HG02943 (cell line): ENCODE measurements around the gene SMAP2.
A peak's percentile ranks its signal among the peaks of the same experiment; 100 is the strongest.

Source experiments
- ATAC-seq: cut with Tn5 transposase; IDR thresholded peaks from one replicate; pipeline ENCODE4 v1.9.1; 2021; ENCODE audit warnings: mild to moderate bottlenecking, low read depth, moderate library complexity; ENCODE audit not compliant: unreplicated experiment

Gene SMAP2

GRCh38 chr1:40389322-40389803 lies 15.8 kb downstream of the SMAP2 start:
- no peak for ATAC-seq

- ATAC-seq = no peak
These were observed 16.5 kb downstream of the SMAP2 start for GRCh38 chr1:40389871-40390560.

GRCh38 chr1:40390857-40391256 lies 17.3 kb downstream of the SMAP2 start:
- ATAC-seq = no peak

- ATAC-seq = no peak
These were observed 18.2 kb downstream of the SMAP2 start for GRCh38 chr1:40391688-40392145.

GRCh38 chr1:40392221-40392620 lies 18.7 kb downstream of the SMAP2 start:
- no peak for ATAC-seq

- ATAC-seq = no peak
These were observed 19.6 kb downstream of the SMAP2 start for GRCh38 chr1:40393173-40393572.

- no peak for ATAC-seq
These were observed 21.1 kb downstream of the SMAP2 start for GRCh38 chr1:40394491-40395172.

GRCh38 chr1:40395190-40396175 lies 22.0 kb downstream of the SMAP2 start:
- no peak for ATAC-seq

GRCh38 chr1:40396420-40396819 lies 22.9 kb downstream of the SMAP2 start:
- ATAC-seq = no peak

GRCh38 chr1:40397258-40397657 lies 23.7 kb downstream of the SMAP2 start:
- no peak for ATAC-seq

- ATAC-seq = peak; percentile 51
These were observed 26.6 kb downstream of the SMAP2 start for GRCh38 chr1:40399984-40400704.

- ATAC-seq = no peak
These were observed 28.1 kb downstream of the SMAP2 start for GRCh38 chr1:40401473-40402201.

- no peak for ATAC-seq
These were observed 31.3 kb downstream of the SMAP2 start for GRCh38 chr1:40404670-40405462.

GRCh38 chr1:40405812-40406211 lies 32.3 kb downstream of the SMAP2 start:
- ATAC-seq = no peak

- no peak for ATAC-seq
These were observed 33.9 kb downstream of the SMAP2 start for GRCh38 chr1:40407453-40407852.

GRCh38 chr1:40409467-40409866 lies 35.9 kb downstream of the SMAP2 start:
- no peak for ATAC-seq

- no peak for ATAC-seq
These were observed 37.8 kb downstream of the SMAP2 start for GRCh38 chr1:40411294-40411693.

GRCh38 chr1:40411843-40412242 lies 38.3 kb downstream of the SMAP2 start:
- ATAC-seq = no peak
